ENCODE data around the gene PFKFB3.

The PFKFB3 gene

DNA sequence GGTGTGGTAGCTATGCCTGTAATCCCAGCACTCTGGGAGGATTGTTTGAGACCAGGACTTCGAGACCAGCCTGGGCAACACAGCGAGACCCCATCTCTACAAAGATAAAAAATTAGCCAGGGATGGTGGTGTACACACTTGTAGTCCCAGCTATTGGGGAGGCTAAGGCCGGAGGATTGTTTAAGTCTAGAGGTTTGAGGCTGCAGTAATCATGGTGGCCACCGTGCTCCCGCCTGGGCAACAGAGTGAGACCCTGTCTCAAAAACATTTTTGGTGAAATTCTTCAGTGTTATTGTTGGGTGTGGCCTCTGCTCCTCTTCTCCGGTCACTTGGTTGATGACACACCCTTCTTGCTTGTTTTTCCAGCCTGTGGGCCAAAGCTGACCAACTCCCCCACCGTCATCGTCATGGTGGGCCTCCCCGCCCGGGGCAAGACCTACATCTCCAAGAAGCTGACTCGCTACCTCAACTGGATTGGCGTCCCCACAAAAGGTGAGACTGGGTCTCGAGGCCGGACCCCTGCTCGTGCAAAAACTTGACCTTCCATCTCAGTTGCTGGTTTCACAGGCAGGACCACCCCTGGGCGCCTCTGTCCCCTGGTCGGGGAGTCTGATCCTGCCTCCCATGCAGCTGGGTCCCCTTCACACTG is 10.6 kb downstream of the PFKFB3 start:
- Histone ChIP-seq H3K36me3 (ENCODE audit: control insufficient read depth, insufficient read depth, low read length) (peaks cover 49% of the 10 kb centered on the region), H3K4me3 (ENCODE audit: low read depth, low read length) (no peak overlapping the region), H3K27ac (ENCODE audit: low read depth, low read length) (no peak overlapping the region), H3K9me3 (ENCODE audit: control insufficient read depth, insufficient read depth, low read length) (no peaks in the 10 kb centered on the region), H3K9ac (ENCODE audit: low read depth, low read length) (no peak overlapping the region), H3K4me1 (ENCODE audit: control insufficient read depth, insufficient read depth, low read length) (peaks cover 8% of the 10 kb centered on the region; the same call in 1 of the 2 replicates), H3K27me3 (ENCODE audit: control insufficient read depth, insufficient read depth, low read length) (no peaks in the 10 kb centered on the region)

DNA sequence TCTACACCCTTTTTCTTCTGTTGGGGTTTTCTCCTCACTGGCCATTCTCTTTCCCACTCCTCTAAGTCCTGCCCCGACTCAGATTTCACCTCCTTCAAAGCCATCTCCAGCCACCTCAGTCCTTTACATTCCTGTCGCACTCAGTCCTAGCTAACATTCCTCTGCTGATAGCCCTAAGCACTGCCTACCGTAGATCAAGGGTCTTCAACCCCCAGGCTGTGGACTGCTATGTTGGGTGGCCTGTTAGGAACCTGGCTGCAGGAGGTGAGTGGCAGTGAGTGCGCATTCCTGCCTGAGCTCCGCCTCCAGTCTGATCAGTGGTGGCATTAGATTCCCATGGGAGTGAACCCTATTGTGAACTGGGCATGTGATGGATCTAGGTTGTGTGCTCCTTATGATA is 11.2 kb downstream of the PFKFB3 start:
- peaks cover 8% of the 10 kb centered on the region; the same call in 1 of the 2 replicates for H3K4me1 ChIP-seq (ENCODE audit: control insufficient read depth, insufficient read depth, low read length)
- H3K36me3 ChIP-seq (ENCODE audit: control insufficient read depth, insufficient read depth, low read length) = peaks cover 54% of the 10 kb centered on the region
- H3K4me3 ChIP-seq (ENCODE audit: low read depth, low read length) = no peak overlapping the region
- no peaks in the 10 kb centered on the region for H3K27me3 ChIP-seq (ENCODE audit: control insufficient read depth, insufficient read depth, low read length)
- no peaks in the 10 kb centered on the region for H3K9me3 ChIP-seq (ENCODE audit: control insufficient read depth, insufficient read depth, low read length)
- no peak overlapping the region for H3K9ac ChIP-seq (ENCODE audit: low read depth, low read length)
- no peak overlapping the region for H3K27ac ChIP-seq (ENCODE audit: low read depth, low read length)

DNA sequence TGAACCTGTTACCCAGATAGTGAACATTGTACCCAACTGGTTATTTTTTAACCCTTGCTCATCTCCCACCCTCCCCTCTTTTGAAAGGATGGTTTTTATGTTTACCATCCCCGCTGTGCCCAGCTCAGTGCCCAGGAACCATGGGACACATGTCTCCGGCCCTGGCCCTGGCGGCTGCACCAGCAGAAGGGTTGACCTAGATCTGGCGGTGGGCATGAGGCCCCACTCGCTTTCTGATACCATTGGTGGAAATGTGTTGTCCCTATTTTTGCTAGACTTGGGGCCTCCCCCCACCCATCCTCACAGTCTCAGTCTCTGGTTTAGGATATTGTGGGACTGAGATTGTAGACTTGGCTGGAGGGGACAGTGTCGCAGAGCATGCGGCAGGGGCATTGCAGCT is 11.9 kb downstream of the PFKFB3 start:
- peaks cover 8% of the 10 kb centered on the region; the same call in 1 of the 2 replicates for H3K4me1 ChIP-seq (ENCODE audit: control insufficient read depth, insufficient read depth, low read length)
- no peaks in the 10 kb centered on the region for H3K27me3 ChIP-seq (ENCODE audit: control insufficient read depth, insufficient read depth, low read length)
- H3K4me3 ChIP-seq (ENCODE audit: low read depth, low read length) = no peak overlapping the region
- no peak overlapping the region for H3K27ac ChIP-seq (ENCODE audit: low read depth, low read length)
- peaks cover 61% of the 10 kb centered on the region for H3K36me3 ChIP-seq (ENCODE audit: control insufficient read depth, insufficient read depth, low read length)
- no peaks in the 10 kb centered on the region for H3K9me3 ChIP-seq (ENCODE audit: control insufficient read depth, insufficient read depth, low read length)
- no peak overlapping the region for H3K9ac ChIP-seq (ENCODE audit: low read depth, low read length)

DNA sequence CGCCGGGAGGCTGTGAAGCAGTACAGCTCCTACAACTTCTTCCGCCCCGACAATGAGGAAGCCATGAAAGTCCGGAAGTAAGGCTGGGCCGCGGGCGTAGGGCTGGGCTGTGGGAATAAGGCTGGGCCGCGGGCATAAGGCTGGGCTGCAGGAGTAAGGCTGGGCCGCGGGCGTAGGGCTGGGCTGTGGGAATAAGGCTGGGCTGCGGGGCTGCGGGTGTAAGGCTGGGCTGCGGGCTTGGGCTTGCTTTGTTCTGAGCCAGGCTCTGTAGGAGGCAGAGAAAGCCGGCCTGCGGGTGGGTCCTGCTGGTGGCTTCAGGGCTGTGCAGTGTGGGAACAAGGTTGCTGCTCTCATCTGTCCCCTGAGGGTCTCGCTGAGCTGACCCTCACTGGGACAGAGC is 12.5 kb downstream of the PFKFB3 start:
- Histone ChIP-seq H3K36me3 (ENCODE audit: control insufficient read depth, insufficient read depth, low read length) (peaks cover 67% of the 10 kb centered on the region), H3K27ac (ENCODE audit: low read depth, low read length) (no peak overlapping the region), H3K27me3 (ENCODE audit: control insufficient read depth, insufficient read depth, low read length) (no peaks in the 10 kb centered on the region), H3K4me3 (ENCODE audit: low read depth, low read length) (no peak overlapping the region), H3K4me1 (ENCODE audit: control insufficient read depth, insufficient read depth, low read length) (peaks cover 8% of the 10 kb centered on the region; the same call in 1 of the 2 replicates), H3K9me3 (ENCODE audit: control insufficient read depth, insufficient read depth, low read length) (no peaks in the 10 kb centered on the region), H3K9ac (ENCODE audit: low read depth, low read length) (no peak overlapping the region)

DNA sequence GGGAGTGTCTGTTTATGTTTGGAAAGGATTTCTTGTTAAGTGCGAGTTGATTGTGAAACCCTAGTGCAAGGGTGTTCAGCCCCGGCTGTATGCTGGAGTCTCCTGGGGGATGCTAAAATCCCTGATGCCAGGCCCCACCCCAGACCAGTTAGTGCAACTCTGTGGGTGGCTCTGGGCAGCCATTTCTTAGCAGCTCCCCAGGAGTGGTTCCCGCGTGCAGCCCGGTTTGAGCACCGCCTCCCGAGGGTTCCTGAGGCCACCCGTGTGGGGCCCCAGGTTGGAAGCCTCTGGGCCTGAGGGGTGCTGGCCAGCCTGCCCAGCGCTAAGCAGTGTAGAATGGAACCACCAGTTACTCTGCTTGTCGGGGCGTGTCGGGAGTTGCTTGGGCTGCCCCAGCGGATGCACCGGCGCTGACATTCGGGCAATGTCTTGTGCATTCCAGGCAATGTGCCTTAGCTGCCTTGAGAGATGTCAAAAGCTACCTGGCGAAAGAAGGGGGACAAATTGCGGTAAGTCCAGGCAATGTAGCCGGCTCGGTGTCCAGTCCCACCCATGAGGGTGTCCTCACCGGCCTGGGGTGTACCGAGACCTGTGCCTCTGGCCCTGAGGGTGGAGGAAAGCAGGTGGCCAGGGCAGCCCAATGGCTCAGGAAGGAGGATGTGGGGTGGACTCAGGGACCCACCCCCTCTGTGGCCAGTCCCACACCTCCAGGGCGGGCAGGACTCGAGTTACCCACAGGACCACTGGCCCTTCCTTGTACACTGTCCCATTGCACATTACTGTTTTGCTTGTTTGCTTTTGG is 13.2 kb downstream of the PFKFB3 start:
- H3K9ac ChIP-seq (ENCODE audit: low read depth, low read length) = no peak overlapping the region
- peaks cover 8% of the 10 kb centered on the region; the same call in 1 of the 2 replicates for H3K4me1 ChIP-seq (ENCODE audit: control insufficient read depth, insufficient read depth, low read length)

DNA sequence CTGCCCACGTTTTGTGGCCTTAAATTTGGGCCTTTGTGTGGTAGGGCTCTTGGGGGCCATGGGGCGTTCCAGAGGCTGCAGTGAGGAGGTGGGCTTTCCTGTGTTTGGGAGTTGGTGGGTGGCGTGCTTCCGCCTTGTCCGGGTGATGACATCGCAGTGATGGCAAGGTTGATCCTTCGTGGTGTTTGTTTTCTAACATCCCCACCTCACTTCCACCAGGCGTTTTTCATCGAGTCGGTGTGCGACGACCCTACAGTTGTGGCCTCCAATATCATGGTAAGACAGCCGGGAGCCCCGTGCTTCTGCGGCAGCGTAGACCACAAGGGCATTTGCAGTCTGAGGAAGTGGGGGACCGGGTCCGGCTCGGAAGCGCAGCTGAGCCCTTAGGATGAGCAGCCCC is 14.2 kb downstream of the PFKFB3 start:
- H3K9me3 ChIP-seq (ENCODE audit: control insufficient read depth, insufficient read depth, low read length) = no peaks in the 10 kb centered on the region
- H3K4me3 ChIP-seq (ENCODE audit: low read depth, low read length) = no peak overlapping the region
- H3K27me3 ChIP-seq (ENCODE audit: control insufficient read depth, insufficient read depth, low read length) = no peaks in the 10 kb centered on the region
- no peak overlapping the region for H3K9ac ChIP-seq (ENCODE audit: low read depth, low read length)
- no peak overlapping the region for H3K27ac ChIP-seq (ENCODE audit: low read depth, low read length)
- H3K36me3 ChIP-seq (ENCODE audit: control insufficient read depth, insufficient read depth, low read length) = peaks cover 84% of the 10 kb centered on the region
- H3K4me1 ChIP-seq (ENCODE audit: control insufficient read depth, insufficient read depth, low read length) = no peaks in the 10 kb centered on the region

More for the DNA sequence above, 13.2 kb downstream of the PFKFB3 start:
- Histone ChIP-seq H3K27me3 (ENCODE audit: control insufficient read depth, insufficient read depth, low read length) (no peaks in the 10 kb centered on the region), H3K27ac (ENCODE audit: low read depth, low read length) (no peak overlapping the region), H3K9me3 (ENCODE audit: control insufficient read depth, insufficient read depth, low read length) (no peaks in the 10 kb centered on the region), H3K4me3 (ENCODE audit: low read depth, low read length) (no peak overlapping the region), H3K36me3 (ENCODE audit: control insufficient read depth, insufficient read depth, low read length) (peaks cover 74% of the 10 kb centered on the region)

DNA sequence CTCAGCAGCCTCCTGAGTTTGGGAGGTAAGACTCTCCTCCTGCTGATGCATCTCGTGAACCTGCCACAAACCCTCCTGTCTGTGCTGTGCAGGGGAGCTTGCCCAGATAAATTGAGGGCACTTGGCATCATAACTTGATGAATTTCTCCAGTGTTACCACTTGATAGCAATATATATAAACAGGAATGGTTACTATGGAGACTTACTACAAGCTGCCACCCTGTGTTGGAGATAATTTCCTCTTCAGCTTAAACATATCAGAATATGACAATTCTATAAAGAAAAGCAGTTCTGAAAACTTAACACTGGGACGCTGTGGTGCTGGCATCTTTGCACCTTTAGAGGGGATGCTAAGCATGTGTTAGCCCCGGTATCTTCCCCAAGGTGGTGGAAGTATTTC is 14.9 kb downstream of the PFKFB3 start:
- H3K9me3 ChIP-seq (ENCODE audit: control insufficient read depth, insufficient read depth, low read length) = no peaks in the 10 kb centered on the region
- H3K27ac ChIP-seq (ENCODE audit: low read depth, low read length) = no peak overlapping the region
- no peak overlapping the region for H3K9ac ChIP-seq (ENCODE audit: low read depth, low read length)
- no peaks in the 10 kb centered on the region for H3K27me3 ChIP-seq (ENCODE audit: control insufficient read depth, insufficient read depth, low read length)
- no peaks in the 10 kb centered on the region for H3K4me1 ChIP-seq (ENCODE audit: control insufficient read depth, insufficient read depth, low read length)
- H3K4me3 ChIP-seq (ENCODE audit: low read depth, low read length) = no peak overlapping the region
- H3K36me3 ChIP-seq (ENCODE audit: control insufficient read depth, insufficient read depth, low read length) = peaks cover 91% of the 10 kb centered on the region

DNA sequence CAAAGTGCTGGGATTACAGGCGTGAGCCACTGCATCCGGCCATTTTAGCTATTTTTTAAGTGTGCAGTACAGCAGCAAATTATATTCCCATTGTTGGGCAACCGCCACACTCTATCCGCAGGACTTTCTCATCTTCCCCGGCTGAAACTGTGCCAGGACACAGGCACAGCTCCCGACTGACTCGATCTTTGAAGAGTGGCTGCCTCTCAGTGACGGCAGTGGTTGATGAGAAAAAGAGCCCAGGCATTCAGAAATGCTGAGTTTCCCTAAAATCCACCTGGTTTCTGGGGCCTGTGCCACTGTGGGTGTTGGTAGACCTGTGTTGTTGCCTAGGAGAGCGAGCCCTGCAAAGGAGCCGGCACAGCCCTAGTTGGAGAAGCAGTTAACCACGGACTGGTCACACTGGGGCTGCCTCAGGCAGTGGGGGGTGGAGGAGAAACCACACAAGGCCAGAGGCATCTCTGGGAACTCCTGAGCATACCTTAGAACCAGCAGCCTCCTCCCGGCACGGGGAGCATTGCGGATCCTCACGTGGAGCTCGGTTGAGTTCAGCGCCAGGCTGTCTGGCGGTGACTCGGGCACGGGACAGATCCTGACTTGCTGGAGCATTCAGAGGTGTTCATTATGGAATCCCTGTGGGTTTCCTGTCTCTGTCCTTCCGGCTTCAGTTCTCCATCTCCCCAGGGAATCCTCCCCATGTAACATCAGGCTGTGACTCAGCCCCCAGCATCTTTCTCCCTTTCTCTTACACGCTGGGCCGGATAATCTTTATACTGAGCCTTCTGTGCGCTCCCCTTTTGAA is 16.2 kb downstream of the PFKFB3 start:
- no peaks in the 10 kb centered on the region for H3K27me3 ChIP-seq (ENCODE audit: control insufficient read depth, insufficient read depth, low read length)
- no peak overlapping the region for H3K9ac ChIP-seq (ENCODE audit: low read depth, low read length)
- H3K36me3 ChIP-seq (ENCODE audit: control insufficient read depth, insufficient read depth, low read length) = peaks cover 96% of the 10 kb centered on the region
- H3K27ac ChIP-seq (ENCODE audit: low read depth, low read length) = no peak overlapping the region
- H3K9me3 ChIP-seq (ENCODE audit: control insufficient read depth, insufficient read depth, low read length) = no peaks in the 10 kb centered on the region
- no peak overlapping the region for H3K4me3 ChIP-seq (ENCODE audit: low read depth, low read length)
- no peaks in the 10 kb centered on the region for H3K4me1 ChIP-seq (ENCODE audit: control insufficient read depth, insufficient read depth, low read length)

DNA sequence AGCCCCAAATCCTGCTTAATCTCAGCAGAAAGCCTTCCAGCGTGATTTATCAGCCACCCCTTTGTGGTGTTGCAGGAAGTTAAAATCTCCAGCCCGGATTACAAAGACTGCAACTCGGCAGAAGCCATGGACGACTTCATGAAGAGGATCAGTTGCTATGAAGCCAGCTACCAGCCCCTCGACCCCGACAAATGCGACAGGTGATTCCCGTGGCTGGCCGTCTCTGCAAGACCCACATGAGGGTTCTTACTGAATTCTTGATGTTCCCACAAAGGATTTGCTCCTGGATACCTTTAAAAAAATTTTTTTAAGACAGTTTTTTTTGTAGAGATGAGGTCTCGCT is 16.7 kb downstream of the PFKFB3 start:
- Histone ChIP-seq H3K27ac (ENCODE audit: low read depth, low read length) (no peak overlapping the region), H3K9me3 (ENCODE audit: control insufficient read depth, insufficient read depth, low read length) (no peaks in the 10 kb centered on the region), H3K4me3 (ENCODE audit: low read depth, low read length) (no peak overlapping the region), H3K9ac (ENCODE audit: low read depth, low read length) (no peak overlapping the region), H3K4me1 (ENCODE audit: control insufficient read depth, insufficient read depth, low read length) (no peaks in the 10 kb centered on the region), H3K36me3 (ENCODE audit: control insufficient read depth, insufficient read depth, low read length) (peaks cover 96% of the 10 kb centered on the region), H3K27me3 (ENCODE audit: control insufficient read depth, insufficient read depth, low read length) (no peaks in the 10 kb centered on the region)

DNA sequence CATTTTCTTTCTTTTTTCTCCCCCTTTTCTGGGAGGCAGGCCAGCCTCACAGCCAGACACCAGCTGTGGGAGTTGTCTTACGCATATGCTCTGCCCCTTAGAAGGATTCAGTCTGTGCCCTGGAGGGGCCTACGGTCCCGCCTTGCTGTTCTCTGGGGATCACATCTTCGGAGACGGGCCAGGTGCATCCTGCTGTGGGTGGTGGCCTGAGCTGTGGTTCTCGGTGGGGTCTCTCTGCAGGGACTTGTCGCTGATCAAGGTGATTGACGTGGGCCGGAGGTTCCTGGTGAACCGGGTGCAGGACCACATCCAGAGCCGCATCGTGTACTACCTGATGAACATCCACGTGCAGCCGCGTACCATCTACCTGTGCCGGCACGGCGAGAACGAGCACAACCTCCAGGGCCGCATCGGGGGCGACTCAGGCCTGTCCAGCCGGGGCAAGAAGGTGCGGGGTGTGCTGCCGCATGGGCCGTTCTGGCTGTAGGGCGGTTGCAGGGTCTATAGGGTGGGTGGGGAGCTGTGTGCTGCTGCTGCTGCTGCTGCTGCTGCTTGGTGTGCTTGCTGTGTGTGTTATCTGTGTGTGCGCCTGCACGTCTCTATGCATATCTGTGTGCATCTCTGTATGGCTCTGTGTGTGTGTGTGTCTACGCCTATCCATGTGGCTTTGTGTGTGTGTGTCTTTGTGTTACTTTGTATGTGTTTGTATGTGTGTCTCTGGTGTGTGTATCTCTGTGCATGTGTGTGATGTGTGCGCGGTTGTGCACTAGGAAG is 17.9 kb downstream of the PFKFB3 start:
- Histone ChIP-seq H3K9ac (ENCODE audit: low read depth, low read length) (no peak overlapping the region), H3K27me3 (ENCODE audit: control insufficient read depth, insufficient read depth, low read length) (no peaks in the 10 kb centered on the region), H3K9me3 (ENCODE audit: control insufficient read depth, insufficient read depth, low read length) (no peaks in the 10 kb centered on the region), H3K36me3 (ENCODE audit: control insufficient read depth, insufficient read depth, low read length) (peaks cover 97% of the 10 kb centered on the region), H3K4me3 (ENCODE audit: low read depth, low read length) (no peak overlapping the region), H3K27ac (ENCODE audit: low read depth, low read length) (no peak overlapping the region), H3K4me1 (ENCODE audit: control insufficient read depth, insufficient read depth, low read length) (no peaks in the 10 kb centered on the region)

All from HUES48 (cell line).